Activated effector memory CD4-positive, alpha-beta T cell treated with anti-CD3 and anti-CD28 coated beads, Interleukin-2, amount 50 U/mL, for 16 hours (primary cell): ENCODE data around the gene HIP1.
"Not testable (repeated sequence)": the region's sequence is repeated elsewhere in the genome, so short reads cannot be mapped to it uniquely, and the experiment has no call there.

ENCODE experiments used
- DNase-seq: peaks from one replicate; pipeline ENCODE4 v3.0.0-alpha.2; 2020

The HIP1 gene

DNA sequence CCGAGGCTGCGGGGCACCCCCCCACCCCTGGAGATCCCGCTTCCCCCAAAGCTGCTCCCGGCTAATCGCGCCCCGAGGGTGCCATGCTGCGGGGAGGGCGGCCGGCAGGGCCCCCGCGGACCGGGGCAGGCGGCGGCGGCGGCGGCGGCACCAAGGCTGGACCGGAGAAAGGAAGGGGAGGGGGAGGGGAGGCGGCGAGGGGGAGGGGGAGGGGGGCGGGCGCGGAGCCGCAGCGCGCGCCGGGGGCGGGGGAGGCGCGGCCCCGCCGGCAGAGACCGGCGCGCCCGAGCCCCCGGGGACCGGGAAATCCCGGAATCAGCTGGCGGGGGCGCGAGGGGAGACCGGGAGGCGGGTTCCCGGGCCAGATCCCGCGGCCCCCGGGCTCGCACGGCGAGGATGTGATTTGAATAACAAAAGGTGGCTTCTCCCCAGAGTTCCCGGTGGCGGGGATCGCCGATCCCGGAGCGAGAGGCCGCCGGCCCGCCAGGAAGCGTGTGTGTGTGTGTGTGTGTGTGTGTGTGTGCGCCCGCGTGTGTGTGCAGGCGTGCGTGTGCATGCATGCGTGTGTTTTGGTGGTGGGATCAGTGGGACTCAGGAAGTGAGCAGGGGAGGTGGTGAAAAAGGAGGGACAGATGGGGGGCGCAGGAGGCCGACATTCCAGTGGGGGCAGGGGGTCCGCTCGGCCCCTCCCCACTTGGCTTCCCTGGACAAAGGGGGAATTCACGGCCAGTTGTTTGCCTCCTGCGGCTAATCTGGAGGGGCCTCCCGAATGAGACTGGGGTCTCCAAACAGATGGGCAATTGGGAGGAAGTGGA, 99.5 kb downstream of the HIP1 start:
- DNase-seq: peak; percentile 77

GRCh38 chr7:75638594-75639070, 100.1 kb downstream of the HIP1 start:
- no peak for DNase-seq

DNA sequence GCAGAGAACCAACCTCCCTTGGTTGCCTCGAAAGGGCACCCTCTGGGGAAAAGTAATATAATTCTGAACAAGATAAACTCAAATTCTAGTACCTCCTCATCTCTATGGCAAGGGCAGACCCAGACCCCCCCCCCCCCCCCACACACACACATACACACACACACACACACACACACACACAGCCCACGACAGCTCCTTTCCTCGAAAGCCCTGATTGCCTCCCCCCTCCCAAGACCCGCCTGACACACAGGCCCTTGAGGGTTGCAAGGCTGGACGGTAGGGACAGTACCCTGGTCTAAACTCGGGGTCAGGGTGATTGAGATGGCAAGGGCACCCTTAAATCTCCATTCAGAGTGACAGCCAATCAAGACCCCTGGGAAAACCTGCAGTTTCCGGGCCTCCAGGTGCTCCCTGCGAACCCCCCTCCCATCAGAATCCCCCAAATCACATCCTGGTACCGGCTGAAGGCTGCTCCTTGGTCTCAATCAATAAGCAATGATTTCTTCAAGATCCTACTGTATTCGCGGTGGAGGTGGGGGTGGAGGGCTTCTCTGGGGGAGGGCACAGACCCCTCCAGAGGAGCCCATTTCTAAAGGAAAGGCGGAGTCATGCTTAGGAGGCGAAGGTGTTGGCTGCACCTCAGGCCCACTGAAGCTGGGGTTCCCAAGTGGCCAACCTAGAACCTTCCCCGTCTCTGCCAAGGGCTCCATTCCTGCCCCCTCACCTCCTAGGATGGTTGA, 100.7 kb downstream of the HIP1 start:
- no peak for DNase-seq

DNA sequence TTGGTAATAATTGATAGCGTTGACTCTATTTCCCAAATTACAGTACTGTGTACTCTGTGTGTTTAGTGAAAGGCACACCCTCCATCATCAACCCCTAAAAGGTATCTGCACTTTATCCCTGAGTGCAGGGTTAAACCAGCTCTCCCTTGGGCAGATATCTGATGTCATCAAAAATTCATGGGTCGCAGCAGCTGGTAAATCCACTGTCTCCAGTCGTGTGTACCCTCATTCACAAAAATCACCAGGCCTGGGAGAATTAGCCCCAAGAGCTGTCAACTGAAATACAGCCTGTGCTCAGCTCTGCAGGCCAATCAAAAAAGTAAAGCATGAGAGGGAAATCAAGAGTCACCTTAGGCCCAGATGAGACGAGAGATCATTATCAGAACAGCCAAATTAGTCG, 103.7 kb downstream of the HIP1 start:
- DNase-seq: no peak

DNA sequence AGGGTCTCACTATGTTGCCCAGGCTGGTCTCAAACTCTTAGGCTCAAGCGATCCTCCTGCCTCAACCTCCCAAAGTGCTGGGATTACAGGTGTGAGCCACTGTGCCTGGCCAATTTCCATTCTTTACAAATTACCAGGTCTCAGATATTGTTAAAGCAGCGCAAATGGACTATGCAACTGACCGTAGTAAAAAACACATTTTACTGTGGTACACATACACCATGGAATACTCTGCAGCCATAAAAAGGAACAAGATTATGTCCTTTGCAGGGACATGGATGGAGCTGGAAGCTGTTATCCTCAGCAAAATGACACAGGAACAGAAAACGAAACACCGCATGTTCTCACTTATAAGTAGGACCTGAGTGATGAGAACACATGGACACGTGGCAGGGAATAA, 106.2 kb downstream of the HIP1 start:
- not testable (repeated sequence) for DNase-seq

GRCh38 chr7:75631711-75632110, 107.0 kb downstream of the HIP1 start:
- no peak for DNase-seq

DNA sequence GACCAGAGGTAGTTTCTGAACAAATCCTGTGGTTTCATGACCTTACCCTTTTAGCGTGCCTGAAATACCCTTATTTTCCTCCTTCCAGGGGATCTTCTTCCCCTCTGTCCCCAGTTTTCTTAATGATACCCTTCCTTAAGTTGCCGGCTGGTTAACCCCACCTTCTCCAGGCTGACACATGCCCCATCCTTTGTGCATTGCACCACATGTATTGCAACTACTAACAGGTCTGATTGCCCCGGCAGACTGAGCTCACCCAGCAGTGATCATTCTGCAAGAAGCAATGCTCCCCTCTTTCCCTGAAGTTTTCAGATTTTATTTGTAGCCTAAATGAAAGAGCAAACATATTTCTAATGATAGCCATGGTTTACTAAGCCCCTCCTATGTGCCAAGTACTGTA, 108.2 kb downstream of the HIP1 start:
- DNase-seq: no peak

- no peak for DNase-seq
These were observed 109.7 kb downstream of the HIP1 start for GRCh38 chr7:75629044-75629443.

GRCh38 chr7:75628055-75628454, 110.7 kb downstream of the HIP1 start:
- no peak for DNase-seq

- DNase-seq: no peak
These were observed 111.8 kb downstream of the HIP1 start for GRCh38 chr7:75626954-75627353.

- DNase-seq: no peak
These were observed 112.9 kb downstream of the HIP1 start for GRCh38 chr7:75625868-75626267.

DNA sequence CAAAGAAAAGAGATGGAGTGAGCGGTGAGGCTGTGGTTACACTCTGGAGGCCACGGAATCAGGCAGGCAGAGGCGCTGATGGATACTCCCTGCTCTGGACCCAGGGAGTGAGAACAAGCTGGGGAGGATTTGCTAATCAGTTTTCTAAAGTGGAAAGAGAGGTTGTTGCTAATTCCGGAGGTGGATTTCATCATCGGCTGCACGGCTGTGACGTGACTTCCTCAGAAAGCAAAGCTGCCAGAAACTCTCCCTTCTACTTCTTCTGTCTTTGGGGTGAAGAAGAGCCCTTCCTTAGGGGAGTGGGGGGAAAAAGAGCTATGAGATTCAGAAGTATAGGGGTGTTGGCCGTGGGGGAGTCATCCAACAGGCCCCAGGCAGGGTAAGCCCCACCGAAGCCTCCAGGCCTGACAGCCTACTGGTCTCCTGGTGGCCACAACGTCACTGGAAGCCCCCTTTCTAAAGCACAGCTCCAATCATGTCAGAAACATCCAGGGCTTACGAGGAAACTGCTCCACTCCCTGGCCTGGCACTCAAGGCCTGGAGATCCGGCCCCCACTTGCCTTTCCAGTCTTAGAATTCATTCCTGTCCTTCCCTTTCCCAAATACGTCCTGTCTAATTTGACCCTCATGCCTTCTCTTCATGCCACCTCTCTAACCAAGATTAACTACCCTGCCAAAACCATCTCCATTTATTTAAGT, 114.5 kb downstream of the HIP1 start:
- DNase-seq: no peak

DNA sequence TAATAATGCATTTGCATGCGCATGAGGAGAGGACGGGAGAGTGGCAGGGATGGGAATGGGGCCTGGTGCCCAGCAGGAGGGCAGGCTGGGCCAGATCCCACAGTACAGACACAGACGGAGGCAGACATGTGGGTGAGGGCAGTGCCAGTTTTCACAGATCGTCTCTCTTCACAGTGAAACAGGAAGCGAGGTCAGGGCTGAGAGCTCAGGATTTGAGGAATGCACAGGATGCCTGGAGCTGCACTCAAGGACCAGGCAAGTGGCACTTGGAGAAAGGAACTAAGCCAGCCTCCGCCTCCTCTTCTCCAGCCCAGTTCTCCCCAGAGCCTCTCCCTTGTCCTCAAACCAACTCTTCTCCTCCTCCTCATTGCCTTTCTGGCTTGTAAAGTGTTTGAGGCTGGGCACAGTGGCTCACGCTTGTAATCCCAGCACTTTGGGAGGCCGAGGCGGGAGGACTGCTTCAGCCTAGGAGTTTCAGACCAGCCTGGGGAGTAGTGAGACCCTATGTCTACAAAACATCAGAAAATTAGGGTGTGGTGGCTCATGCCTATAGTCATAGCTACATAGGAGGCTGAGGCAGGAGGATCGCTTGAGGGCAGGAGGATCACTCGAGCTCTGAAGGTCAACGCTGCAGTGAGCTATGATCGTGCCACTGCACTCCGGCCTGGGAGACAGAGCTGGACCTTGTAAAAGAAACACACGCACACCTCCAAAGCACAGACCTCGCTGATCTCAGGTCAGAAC, 115.2 kb downstream of the HIP1 start:
- DNase-seq: no peak

GRCh38 chr7:75621124-75621523, 117.6 kb downstream of the HIP1 start:
- no peak for DNase-seq

DNA sequence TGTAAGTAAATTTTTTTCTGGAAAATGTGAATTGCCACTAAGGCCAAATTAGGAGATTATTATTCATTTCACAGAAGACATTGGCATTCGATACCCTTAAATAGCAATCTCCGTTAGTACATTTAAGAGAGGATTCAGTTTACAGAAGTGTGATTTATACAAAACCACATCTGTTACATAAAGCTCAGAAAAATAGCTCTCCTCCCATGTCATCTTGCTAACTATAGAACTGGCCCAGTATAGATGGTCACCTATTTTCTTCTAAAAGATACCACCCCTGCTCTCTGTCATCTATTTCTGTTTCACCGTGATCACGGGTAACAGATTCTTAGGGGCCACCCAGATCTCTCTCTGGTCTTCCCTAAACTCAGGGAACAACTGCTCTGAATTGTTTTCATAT, 119.1 kb downstream of the HIP1 start:
- DNase-seq: no peak

DNA sequence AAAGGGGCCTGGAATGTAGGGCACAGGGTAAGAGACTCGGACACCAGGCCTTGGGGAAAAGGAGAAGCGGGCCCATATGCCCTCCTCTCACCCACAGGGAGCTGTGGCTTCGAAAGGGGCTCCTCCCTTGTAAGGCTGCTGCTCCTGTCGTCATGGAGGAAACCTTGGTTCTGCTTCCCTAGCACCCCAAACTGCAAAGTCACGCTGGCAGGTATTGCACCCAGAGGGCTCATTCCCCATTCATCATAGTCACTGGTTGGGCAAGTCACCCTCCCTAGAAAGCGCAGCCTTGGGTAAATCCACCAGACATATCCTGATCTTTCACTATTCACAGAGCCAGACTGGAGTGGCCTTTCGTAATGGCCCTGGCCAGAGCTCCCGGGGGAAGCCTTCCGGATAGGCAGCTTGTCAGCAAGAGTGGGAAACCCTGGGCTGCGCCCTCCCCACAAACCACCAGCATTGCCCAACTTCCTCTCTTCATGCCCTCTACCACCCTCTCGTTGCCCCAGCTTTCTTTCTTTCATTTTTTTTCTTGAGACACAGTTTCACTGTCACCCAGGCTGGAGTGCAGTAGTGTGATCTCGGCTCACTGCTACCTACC, 121.0 kb downstream of the HIP1 start:
- DNase-seq: peak; percentile 77

DNA sequence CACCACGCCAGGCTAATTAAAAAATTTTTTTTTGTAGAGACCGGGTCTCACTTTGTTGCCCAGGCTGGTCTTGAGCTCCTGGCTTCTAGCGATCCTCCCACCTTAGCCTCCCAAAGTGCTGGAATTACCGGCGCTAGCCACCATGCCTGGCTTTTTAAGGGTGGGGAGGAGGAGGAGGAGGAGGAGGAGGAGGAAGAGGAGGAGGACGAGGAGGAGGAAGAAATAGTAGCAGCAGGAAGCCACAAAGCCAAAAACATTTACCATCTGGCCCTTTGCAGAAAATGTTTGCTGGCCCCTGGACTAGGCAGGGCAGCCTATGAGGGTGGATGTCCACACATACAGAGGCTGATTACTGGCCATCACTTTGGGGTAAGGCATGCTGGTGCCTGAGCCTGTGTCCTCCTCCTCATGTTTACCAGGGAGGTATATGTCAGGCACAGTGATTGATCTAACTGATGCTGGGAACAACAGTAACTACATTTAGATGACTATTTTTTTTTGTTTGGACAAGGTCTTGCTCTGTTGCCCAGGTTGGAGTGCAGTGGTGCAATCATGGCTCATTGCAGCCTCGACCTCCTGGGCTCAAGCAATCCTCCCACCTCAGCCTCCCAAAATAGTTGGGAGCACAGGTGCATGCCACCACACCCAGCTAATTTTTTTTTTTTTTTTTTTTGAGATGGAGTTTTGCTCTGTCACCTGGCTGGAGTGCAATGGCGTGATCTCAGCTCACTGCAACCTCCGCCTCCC, 122.1 kb downstream of the HIP1 start:
- no peak for DNase-seq

DNA sequence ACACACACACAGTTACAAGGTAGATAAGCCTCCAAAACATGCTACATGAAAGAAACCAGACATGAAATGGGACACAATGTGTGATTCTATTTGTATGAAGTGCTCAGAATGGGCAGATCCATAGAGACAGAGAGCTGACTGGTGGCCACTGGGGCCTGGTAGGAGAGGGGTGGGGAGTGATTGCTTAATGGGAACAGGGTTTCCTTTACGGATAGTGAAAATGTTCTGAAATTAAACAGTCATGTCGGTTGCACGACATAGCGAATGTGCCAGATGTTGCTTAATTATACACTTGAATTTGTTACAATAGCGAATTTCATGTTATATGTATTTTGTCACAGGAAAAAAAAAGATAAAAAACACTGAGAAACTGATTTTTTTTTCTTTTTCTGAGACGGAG, 124.3 kb downstream of the HIP1 start:
- DNase-seq: no peak

DNA sequence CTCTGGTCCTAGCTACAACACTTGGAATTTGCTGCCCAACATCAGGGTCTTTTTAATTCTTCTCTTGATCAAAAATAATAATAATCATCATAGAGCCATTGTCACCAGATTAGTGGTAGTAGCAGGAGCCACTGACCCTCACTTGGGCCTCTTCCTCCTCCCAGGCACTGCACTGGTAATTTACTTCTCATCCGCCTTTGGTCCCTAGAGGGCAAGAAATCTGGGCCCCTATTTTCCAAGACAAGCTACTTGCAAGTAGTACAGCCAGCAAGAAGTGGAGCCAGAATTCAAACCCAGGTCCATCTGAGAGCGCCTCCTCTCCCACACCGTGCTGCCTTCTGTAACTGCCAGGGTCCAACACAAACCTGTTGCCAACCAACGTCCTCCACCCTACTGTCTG, 125.4 kb downstream of the HIP1 start:
- no peak for DNase-seq

DNA sequence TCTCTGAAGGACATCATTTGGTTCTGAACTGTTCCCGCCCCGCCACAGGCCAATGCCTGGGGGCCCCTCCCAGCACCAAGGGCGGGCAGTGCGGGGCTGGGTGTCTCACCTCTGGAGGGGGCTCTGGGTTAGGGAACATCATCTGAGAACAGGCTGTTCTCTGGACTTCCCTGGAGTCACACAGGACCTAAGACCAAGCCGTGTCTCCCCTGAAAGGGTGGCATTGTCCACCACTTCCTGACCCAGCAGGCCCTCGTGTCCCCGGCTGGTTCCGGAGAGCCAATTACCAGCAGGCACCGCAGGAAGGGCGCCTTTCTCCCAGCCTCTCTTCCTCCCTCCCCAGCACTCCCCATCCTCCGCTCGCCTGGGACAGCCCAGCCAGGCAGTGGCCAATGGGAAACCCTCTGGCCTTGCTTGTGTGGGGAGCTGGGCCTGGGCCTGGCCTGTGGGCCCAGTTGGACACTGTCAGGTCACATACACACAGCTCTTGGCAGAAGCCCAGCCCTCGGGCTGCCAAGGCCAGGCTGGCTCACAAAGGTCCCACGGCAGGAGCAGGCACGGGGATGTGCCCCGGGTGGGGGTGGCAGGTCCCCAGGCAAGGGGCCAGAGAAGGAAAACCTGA, 127.1 kb downstream of the HIP1 start:
- no peak for DNase-seq

DNA sequence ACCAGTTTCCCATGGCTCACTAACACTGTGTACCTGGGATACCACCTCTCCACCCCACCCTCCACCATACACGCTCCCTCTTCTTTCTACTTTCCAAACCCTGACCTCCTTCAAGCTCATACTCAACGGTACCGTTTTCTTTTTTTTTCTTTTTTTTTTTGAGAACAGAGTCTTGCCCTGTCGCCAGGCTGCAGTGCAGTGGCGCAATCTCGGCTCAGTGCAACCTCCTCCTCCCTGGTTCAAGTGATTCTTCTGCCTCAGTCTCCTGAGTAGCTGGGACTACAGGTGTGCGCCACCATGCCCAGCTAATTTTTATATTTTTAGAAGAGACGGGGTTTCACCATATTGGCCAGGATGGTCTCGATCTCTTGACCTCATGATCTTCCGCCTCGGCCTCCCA, 129.3 kb downstream of the HIP1 start:
- DNase-seq: not testable (repeated sequence)
